Endometrial microvascular endothelial cells (primary cell): Measurements from ENCODE around the gene RAPGEF1. TPM values are rescaled to one million over a fixed set of nuclear protein-coding genes. Genes with fewer than 3 reads are reported as not detected.

ENCODE experiments used
- in situ Hi-C: cut with HindIII; loops from 2 replicates; pipeline ENCODE4 v1.10.0; 2017; ENCODE audit warnings: low sequenced_read_pairs, low pct_unique_long_range_greater_than_20kb; ENCODE audit errors: inconsistent ontology term
- total RNA-seq: library from RNA; depleted of rRNA; stranded (reverse); fragments of >200 nt; gene quantifications from one replicate; pipeline ENCODE4 v1.2.3, GENCODE V29; 2015; ENCODE audit errors: inconsistent ontology term

The RAPGEF1 gene
- total RNA-seq, 1 donor from 2014 or later: 54.6 TPM

DNA sequence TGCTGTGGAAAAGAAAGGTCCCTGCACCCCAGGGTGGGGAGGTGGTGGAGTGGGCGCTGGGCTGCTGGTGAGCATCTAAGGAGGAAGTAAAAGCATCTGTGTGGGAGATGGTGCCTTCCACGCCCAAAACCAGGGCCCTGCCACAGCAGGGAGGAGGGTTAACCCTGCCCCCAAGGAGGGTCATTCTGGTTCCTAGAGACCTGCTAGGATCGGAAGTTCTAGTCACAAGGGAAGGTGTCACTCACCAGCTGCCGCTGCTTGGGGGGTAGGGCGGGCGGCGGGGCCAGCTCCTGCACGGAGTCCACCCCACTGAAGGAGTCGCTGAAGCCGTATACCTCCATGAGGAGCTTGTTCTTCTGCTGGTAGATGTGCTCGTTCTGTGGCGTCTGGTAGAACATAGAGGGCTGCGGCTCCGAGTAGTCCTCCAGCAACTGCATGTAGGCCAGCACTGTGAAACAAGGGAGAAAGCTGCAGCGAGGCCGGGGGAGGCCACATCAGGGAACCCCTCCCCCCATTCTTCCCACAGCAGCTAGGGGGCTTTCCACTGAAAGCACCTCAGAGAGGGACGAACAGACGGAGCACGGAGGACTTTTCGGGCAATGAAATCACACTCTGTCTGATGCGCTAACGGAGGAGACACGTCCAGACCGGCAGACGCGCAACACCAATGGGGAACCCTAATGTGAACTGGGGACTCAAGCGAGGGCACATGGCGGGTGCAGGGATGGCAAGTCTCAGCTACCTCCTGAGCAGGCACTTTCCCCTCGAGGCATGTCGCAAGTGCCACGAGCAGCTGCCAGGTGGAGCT lies 118.1 kb downstream of the RAPGEF1 start:
- in situ Hi-C loops: no loop called here

- in situ Hi-C loops: no loop called here
Observed at GRCh38 chr9:131620764-131621520, 118.9 kb downstream of the RAPGEF1 start.

DNA sequence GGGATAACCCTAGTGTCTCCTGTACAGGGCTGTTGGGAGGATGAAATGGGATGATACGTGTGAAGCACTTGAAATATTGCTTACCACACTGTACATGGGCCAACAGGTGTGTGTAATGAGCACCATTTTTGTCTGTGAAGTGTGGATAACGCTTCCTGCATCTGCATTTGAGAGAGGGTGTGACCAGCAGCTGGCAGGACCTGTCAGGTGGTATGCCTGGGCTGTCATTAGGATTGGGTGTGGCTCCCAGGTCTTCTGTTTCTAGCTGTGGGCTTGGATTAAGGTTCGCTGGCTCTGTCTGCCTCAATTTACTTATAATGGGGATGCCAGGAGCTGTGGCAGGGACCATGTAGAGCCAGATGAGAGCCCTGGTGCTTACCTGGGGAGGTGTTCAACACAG lies 120.2 kb downstream of the RAPGEF1 start:
- in situ Hi-C loops: no loop called here

DNA sequence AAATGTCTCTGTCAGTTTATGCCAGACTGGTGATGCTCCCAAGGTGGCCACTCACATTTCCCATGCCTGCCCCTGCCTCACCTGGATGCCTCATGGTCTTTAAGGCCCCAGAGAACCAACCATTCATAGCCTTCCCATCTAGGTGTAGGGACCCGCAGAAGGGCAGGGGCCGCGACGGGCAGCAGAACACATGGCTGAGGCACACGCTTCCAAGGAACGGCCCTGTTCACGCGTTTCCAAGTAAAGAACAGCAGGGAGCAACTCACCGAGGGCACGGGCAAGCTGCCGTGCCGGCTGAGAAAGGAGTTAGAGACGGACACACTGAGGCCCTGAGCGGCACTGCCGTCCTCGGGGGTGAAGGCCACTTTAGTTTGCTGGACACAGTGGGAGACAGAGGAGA lies 121.1 kb downstream of the RAPGEF1 start:
- in situ Hi-C loops: no loop called here

DNA sequence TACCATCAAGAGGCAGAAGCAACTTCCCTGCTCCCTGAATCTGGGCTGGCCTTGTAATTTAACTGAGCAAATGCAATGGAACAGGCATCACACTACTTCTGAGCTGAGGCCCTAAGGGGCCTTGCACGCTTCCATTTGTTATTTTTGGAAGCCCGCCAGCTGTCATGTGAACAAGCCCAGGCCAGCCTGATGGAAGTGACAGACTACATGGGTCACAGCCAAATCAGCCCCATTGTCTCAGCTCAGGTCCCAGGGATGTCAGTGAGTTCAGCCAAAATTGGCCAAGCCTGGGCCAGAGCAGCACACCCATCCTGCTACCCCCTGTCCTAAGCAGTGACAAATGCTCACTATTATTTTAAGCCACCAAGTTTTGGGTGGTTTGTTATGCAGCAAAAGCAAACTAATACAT lies 121.8 kb downstream of the RAPGEF1 start:
- in situ Hi-C loops: no loop called here

DNA sequence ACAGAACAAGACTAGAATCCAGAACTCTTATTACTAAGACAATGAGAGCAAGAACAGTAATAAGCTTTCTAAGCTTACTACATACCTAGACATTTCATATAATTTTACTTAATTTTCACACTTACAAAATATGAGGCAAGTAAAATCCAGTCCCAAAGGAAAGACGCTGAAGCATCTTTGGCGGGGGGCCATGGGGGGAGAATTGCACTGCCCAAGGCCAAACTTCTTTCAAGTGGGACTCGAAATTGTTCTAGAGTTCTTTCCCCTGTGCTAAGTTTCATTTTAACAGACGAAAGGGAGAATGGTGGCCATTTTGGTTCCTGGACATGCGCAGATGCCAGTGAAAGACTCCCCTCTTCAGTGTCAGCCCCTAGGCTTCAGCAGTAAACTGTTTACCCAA lies 122.3 kb downstream of the RAPGEF1 start:
- in situ Hi-C loops: no loop called here

- in situ Hi-C loops: no loop called here
Observed at GRCh38 chr9:131616983-131617604, 122.8 kb downstream of the RAPGEF1 start.

DNA sequence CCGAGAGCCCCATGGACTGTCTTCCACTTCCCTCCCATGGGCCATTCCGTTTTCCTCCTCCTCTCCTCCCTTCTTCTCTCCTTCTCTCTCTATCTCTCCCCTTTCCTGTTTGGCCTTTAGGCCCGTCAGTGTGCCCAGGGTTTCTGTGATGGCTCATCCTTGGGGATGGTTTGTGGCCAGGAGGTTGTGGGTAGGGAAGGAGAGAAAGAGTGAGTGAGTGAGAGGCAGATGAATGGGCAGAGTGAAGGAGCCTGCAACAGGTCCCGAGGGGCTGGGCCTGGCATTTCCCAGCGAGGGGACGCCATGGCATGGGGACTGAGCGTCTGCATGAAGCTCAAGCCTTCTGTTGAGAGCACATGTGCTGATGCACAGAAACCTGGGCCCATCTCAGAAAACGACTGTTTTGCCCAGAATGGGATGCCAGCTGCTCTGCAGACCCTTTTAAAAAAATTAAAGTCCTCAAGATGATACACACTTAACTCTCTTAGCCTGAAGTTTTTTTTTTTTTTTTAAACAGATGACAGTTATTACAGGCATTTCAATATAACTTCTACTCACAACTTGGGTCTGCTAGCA lies 125.4 kb downstream of the RAPGEF1 start:
- in situ Hi-C loops: no loop called here

DNA sequence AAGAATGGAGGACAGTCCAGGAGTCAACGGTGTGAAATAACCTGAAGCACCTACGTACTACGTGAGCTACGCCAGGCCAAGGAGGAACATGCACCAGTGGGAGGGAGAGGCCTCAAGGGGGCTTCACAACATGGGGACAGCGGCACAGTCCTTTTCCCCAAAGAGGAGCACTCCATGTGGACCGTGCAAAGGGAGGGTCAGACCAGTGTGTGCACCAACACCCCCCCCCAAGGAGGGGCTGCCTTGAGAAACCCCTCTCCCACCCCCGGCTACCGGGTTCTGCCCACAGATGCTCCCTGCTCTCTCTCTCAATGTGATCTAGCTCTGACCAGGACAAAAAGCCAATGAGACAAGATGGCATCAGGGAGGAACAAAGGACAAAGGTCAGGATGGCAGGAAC lies 126.0 kb downstream of the RAPGEF1 start:
- in situ Hi-C loops: no loop called here

DNA sequence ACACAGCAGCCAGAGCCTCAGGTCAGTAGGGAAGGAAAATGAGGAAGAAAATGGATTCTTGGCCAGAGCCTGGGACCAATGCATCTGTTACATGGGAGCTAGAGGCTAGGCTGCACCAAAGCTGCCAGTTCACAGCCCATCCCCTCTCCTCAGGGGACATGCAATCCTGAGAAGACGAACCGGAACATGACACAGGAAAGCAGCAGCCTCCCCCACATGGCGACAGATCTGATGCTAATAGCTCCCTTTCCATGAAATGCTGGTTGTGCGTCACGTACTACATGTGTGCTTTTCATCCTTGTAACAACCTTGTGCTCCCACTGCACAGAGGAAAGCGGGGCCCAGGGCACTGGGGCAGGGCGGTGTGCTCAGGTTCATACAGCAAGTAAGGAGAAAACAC lies 127.0 kb downstream of the RAPGEF1 start:
- in situ Hi-C loops: no loop called here

- in situ Hi-C loops: no loop called here
Observed at GRCh38 chr9:131611586-131612315, 128.1 kb downstream of the RAPGEF1 start.

DNA sequence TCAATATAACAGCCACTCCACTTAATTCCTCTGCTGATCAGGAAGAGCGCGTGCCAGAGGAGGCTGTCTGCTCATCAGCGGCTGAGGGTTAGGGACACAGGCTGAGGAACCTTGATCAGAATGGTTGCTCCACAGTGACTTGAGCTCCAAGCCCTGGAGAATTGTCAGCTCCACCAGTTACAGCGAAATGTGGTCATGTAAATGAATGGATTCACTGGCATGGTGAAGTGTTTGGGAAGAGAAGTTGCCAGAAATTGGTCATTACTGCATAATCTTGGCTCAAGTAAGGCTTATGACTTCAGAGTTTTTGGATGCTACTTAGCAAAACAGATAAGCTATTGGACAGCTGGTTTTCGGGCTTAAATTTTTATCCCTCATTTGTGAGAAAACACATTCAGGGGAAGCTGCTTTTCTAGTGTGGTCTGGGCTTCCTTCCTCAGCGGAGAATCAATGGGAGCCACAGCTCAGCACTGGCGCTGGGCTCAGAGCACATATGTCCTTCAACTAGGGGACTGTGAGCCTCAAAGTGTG lies 129.6 kb downstream of the RAPGEF1 start:
- in situ Hi-C loops: no loop called here

- in situ Hi-C loops: no loop called here
Observed at GRCh38 chr9:131609099-131609830, 130.6 kb downstream of the RAPGEF1 start.

DNA sequence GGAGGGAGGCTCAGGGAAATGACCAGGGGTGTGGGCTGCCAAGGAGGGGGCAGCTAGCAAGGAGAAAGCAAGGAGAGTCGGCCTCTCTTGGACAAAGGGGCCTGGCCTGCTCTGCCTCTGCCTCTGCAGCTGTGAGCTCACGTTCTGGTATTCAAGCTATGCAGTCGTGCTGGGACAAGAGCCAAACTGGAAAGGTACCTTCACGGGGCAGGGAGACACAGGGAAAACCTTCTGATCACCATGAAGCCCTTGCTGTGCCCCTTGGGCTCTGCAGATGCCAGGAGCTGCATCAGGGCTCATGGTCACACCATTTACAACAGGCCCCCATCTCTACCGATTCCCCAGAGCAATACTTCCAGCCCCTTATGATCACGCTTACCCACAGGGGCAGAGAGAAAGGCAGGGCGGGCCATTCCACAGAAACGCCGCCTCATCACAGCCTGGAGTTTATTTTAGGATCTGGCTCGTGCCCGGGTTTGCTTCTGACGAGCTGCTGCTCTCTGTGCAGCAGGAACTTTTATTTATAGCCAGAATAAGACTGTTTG lies 131.3 kb downstream of the RAPGEF1 start:
- in situ Hi-C loops: no loop called here

DNA sequence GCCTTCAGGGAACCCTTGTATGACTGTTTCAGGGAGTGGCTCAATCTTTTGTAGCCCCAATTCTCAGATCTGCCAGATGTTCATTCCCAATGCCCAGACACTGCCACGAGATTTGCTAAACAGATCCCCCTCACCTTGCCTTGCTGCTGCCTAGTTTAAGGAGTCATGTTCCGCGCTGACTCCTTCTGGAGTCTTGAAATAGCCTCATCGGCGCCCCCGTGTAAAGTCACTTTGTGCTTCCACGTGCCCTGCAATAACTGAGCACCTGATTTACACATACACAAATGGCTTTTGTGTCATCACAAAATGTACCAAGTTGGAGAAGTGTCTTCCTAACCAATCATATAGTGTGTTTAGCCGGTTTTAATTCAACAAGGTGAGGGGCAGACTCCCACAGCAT lies 132.3 kb downstream of the RAPGEF1 start:
- in situ Hi-C loops: no loop called here

- in situ Hi-C loops: no loop called here
Observed at GRCh38 chr9:131606896-131607567, 132.8 kb downstream of the RAPGEF1 start.
